Testis (tissue), 2 donors: ENCODE measurements around the gene OR1L8.

ENCODE experiments used
- POLR2A ChIP-seq: fragments of 450-650 bp; IDR thresholded peaks from one replicate; pipeline ENCODE4 v1.6.1; 2017; ENCODE audit warnings: antibody characterized with exemption, mild to moderate bottlenecking, moderate library complexity
- TF ChIP-seq, protein P1 (sequence below), 3 experiments: fragments of 450-650 bp in 2 of 3; fragments of 200-600 bp in 1 of 3; sonication (generic) in 1 of 3; IDR thresholded peaks; one replicate each; pipeline ENCODE4 v1.5.1; 2016 to 2019; ENCODE audit warnings: antibody characterized with exemption in 3 of 3, mild to moderate bottlenecking in 2 of 3, moderate library complexity in 1 of 3

DNA sequence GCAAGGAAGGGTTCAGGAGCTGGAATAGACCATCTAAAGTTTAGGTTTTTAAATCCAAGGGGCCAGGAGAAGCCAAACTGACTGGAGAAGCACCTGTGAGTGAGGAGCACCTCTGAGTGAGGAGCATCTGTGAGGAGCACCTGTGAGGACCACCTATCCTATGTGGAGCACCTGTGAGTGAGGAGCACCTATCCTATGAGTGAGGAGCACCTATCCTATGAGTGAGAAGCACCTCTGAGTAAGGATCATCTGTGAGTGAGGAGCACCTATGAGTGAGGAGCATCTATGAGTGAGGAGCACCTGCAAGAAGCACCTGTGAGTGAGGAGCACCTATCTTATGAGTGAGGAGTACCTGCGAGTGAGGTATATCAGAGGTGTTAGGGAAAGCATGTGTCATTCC lies 23.4 kb upstream of the OR1L8 start:
- TF ChIP-seq, protein P1, sequence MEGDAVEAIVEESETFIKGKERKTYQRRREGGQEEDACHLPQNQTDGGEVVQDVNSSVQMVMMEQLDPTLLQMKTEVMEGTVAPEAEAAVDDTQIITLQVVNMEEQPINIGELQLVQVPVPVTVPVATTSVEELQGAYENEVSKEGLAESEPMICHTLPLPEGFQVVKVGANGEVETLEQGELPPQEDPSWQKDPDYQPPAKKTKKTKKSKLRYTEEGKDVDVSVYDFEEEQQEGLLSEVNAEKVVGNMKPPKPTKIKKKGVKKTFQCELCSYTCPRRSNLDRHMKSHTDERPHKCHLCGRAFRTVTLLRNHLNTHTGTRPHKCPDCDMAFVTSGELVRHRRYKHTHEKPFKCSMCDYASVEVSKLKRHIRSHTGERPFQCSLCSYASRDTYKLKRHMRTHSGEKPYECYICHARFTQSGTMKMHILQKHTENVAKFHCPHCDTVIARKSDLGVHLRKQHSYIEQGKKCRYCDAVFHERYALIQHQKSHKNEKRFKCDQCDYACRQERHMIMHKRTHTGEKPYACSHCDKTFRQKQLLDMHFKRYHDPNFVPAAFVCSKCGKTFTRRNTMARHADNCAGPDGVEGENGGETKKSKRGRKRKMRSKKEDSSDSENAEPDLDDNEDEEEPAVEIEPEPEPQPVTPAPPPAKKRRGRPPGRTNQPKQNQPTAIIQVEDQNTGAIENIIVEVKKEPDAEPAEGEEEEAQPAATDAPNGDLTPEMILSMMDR (IDR thresholded peaks at IDR 0.05), result no peak
- TF ChIP-seq POLR2A, result no peak
